Skeletal muscle tissue (tissue), 4 donors: ENCODE results near the gene DAB2IP. TPM values are rescaled to one million over a fixed set of nuclear protein-coding genes. Genes with fewer than 3 reads are reported as not detected.
A peak's percentile ranks its signal among the peaks of the same experiment; 100 is the strongest.
"Not testable (repeated sequence)": the region's sequence is repeated elsewhere in the genome, so short reads cannot be mapped to it uniquely, and the experiment has no call there.

Experiments used
- H3K27ac ChIP-seq: one replicate; pipeline ENCODE4 v1.7.0; 2013; ENCODE audit warnings: mild to moderate bottlenecking, low read depth, low read length, inconsistent platforms
- H3K27me3 ChIP-seq, 3 donors: one replicate each; pipeline ENCODE4 v1.7.0; 2013; ENCODE audit warnings: low read length in 3 of 3; ENCODE audit not compliant: control insufficient read depth in 3 of 3, insufficient read depth in 3 of 3
- H3K36me3 ChIP-seq, 3 donors: one replicate each; pipeline ENCODE4 v1.7.0; 2013; ENCODE audit warnings: low read length in 3 of 3; ENCODE audit not compliant: control insufficient read depth in 3 of 3, insufficient read depth in 3 of 3
- H3K4me1 ChIP-seq, 3 donors: one replicate each; pipeline ENCODE4 v1.7.0; 2013; ENCODE audit warnings: low read length in 3 of 3, mild to moderate bottlenecking in 3 of 3; ENCODE audit not compliant: control insufficient read depth in 3 of 3, insufficient read depth in 3 of 3
- H3K4me3 ChIP-seq, 3 donors: one replicate each; pipeline ENCODE4 v1.7.0; 2013; ENCODE audit warnings: low read length in 3 of 3
- H3K9ac ChIP-seq, 3 donors: one replicate each; pipeline ENCODE4 v1.7.0; 2013; ENCODE audit warnings: low read length in 3 of 3, mild to moderate bottlenecking in 3 of 3, moderate library complexity in 2 of 3, low read depth in 1 of 3
- H3K9me3 ChIP-seq, 3 donors: one replicate each; pipeline ENCODE4 v1.7.0; 2013; ENCODE audit warnings: low read length in 3 of 3; ENCODE audit not compliant: control insufficient read depth in 3 of 3
- total RNA-seq: library from RNA; depleted of rRNA; stranded (reverse); fragments of >200 nt; gene quantifications from one replicate; pipeline ENCODE4 v1.2.3, GENCODE V29; 2014
- donor health status: Osteomylitis.

Gene DAB2IP
- total RNA-seq, 1 donor from 2014 or later, result 12.5 TPM

GRCh38 chr9:121737481-121737931 is 86.1 kb downstream of the DAB2IP start:
- no peaks in the 10 kb centered on the region for H3K27me3 ChIP-seq
- no peak overlapping the region for H3K4me3 ChIP-seq
- peaks cover 80 to 93% (median 83%) of the 10 kb centered on the region in 3 donors for H3K4me1 ChIP-seq
- H3K27ac ChIP-seq, result peak overlapping the region; percentile 69
- H3K9ac ChIP-seq, result peak overlapping the region in 1 of 3 donors; percentile 18
- H3K36me3 ChIP-seq, result peaks cover 0 to 2% (median 0%) of the 10 kb centered on the region in 3 donors
- no peaks in the 10 kb centered on the region for H3K9me3 ChIP-seq

- Histone ChIP-seq H3K9me3 (no peaks in the 10 kb centered on the region), H3K4me1 (peaks cover 87 to 94% (median 89%) of the 10 kb centered on the region in 3 donors), H3K27ac (peak overlapping the region; percentile 69), H3K36me3 (peaks cover 0 to 2% (median 0%) of the 10 kb centered on the region in 3 donors), H3K4me3 (no peak overlapping the region), H3K9ac (peak overlapping the region in 2 of 3 donors; percentile 18 to 47), H3K27me3 (no peaks in the 10 kb centered on the region)
These were observed 87.0 kb downstream of the DAB2IP start for GRCh38 chr9:121738411-121738810.

GRCh38 chr9:121738968-121739367 is 87.5 kb downstream of the DAB2IP start:
- H3K9ac ChIP-seq, result peak overlapping the region; percentile 2 to 58 (median 47)
- no peaks in the 10 kb centered on the region for H3K9me3 ChIP-seq
- H3K27ac ChIP-seq, result peak overlapping the region; percentile 69
- H3K36me3 ChIP-seq, result peaks cover 0 to 2% (median 0%) of the 10 kb centered on the region in 3 donors
- H3K27me3 ChIP-seq, result no peaks in the 10 kb centered on the region
- peak overlapping the region in 2 of 3 donors; percentile 10 to 31 for H3K4me3 ChIP-seq
- H3K4me1 ChIP-seq, result peaks cover 92 to 95% (median 94%) of the 10 kb centered on the region in 3 donors

- peaks cover 0 to 2% (median 0%) of the 10 kb centered on the region in 3 donors for H3K36me3 ChIP-seq
- H3K27me3 ChIP-seq, result no peaks in the 10 kb centered on the region
- H3K4me3 ChIP-seq, result no peak overlapping the region
- peak overlapping the region in 1 of 3 donors; percentile 74 for H3K9ac ChIP-seq
- no peak overlapping the region for H3K27ac ChIP-seq
- peaks cover 95 to 97% (median 96%) of the 10 kb centered on the region in 3 donors for H3K4me1 ChIP-seq
- H3K9me3 ChIP-seq, result no peaks in the 10 kb centered on the region
These were observed 88.5 kb downstream of the DAB2IP start for GRCh38 chr9:121739971-121740370.

- H3K4me1 ChIP-seq, result peaks cover 97 to 98% (median 97%) of the 10 kb centered on the region in 3 donors
These were observed 89.9 kb downstream of the DAB2IP start for GRCh38 chr9:121741228-121741918.

GRCh38 chr9:121741919-121742283 is 90.5 kb downstream of the DAB2IP start:
- H3K4me3 ChIP-seq, H3K36me3 ChIP-seq, H3K27me3 ChIP-seq, H3K9me3 ChIP-seq: not testable (repeated sequence)
- H3K4me1 ChIP-seq, result peaks cover 96 to 98% (median 98%) of the 10 kb centered on the region in 3 donors
- H3K27ac ChIP-seq, result peak overlapping the region; percentile 65
- peak overlapping the region; percentile 44 to 74 (median 54) for H3K9ac ChIP-seq

More at GRCh38 chr9:121741228-121741918, 89.9 kb downstream of the DAB2IP start:
- Histone ChIP-seq H3K9me3 (no peaks in the 10 kb centered on the region), H3K4me3 (peak overlapping the region in 1 of 3 donors; percentile 35), H3K27ac (peak overlapping the region; percentile 65), H3K9ac (peak overlapping the region; percentile 12 to 74 (median 54)), H3K36me3 (peaks cover 0 to 2% (median 0%) of the 10 kb centered on the region in 3 donors), H3K27me3 (no peaks in the 10 kb centered on the region)

- H3K4me3 ChIP-seq, result peak overlapping the region; percentile 54 to 61 (median 60)
- H3K9ac ChIP-seq, result peak overlapping the region; percentile 61 to 87 (median 85)
These were observed 91.5 kb downstream of the DAB2IP start for GRCh38 chr9:121742923-121743322.

GRCh38 chr9:121743441-121744001 is 92.1 kb downstream of the DAB2IP start:
- H3K4me3 ChIP-seq, result peak overlapping the region; percentile 60 to 79 (median 61)
- H3K27me3 ChIP-seq, result no peaks in the 10 kb centered on the region
- H3K9ac ChIP-seq, result peak overlapping the region; percentile 83 to 87 (median 85)
- H3K27ac ChIP-seq, result peak overlapping the region; percentile 89
- no peaks in the 10 kb centered on the region for H3K36me3 ChIP-seq
- peaks cover 86 to 94% (median 94%) of the 10 kb centered on the region in 3 donors for H3K4me1 ChIP-seq
- no peaks in the 10 kb centered on the region for H3K9me3 ChIP-seq

More at GRCh38 chr9:121742923-121743322, 91.5 kb downstream of the DAB2IP start:
- Histone ChIP-seq H3K27ac (peak overlapping the region; percentile 89), H3K36me3 (no peaks in the 10 kb centered on the region), H3K27me3 (no peaks in the 10 kb centered on the region), H3K9me3 (no peaks in the 10 kb centered on the region), H3K4me1 (peaks cover 86 to 94% (median 94%) of the 10 kb centered on the region in 3 donors)

GRCh38 chr9:121744002-121744686 is 92.7 kb downstream of the DAB2IP start:
- peak overlapping the region; percentile 60 to 79 (median 61) for H3K4me3 ChIP-seq
- H3K27ac ChIP-seq, result peak overlapping the region; percentile 89
- no peaks in the 10 kb centered on the region for H3K9me3 ChIP-seq
- no peaks in the 10 kb centered on the region for H3K36me3 ChIP-seq
- H3K27me3 ChIP-seq, result no peaks in the 10 kb centered on the region
- peak overlapping the region; percentile 83 to 87 (median 85) for H3K9ac ChIP-seq
- H3K4me1 ChIP-seq, result peaks cover 86 to 94% (median 94%) of the 10 kb centered on the region in 3 donors
